A549 (cell line): ENCODE data around the gene BAG3. TPM values are rescaled to one million over a fixed set of nuclear protein-coding genes. Genes with fewer than 3 reads are reported as not detected.

Source experiments
- ATAC-seq, 2 experiments: fragments of 200-7000 bp in 1 of 2; fragments of >200 bp in 1 of 2; cut with Nextera tagmentation in 1 of 2; cut with Tn5 transposase in 1 of 2; 3 replicates each; pipeline versions ENCODE4 v1.8.0 to v1.9.1; 2018 to 2020; ENCODE audit warnings: mild to moderate bottlenecking in 1 of 2, moderate library complexity in 1 of 2
- CTCF ChIA-PET: fragments of 300-600 bp; sonication (Branson Sonifier 250); formaldehyde crosslinking; extraction: SDS; loops from one replicate; lab custom pipeline; 2021; ENCODE audit warnings: antibody characterized with exemption, inconsistent platforms; lab: Yijun Ruan, JAX
- POLR2A ChIA-PET: fragments of 350-600 bp; formaldehyde crosslinking; extraction: SDS; loops from one replicate; lab custom pipeline; 2021; ENCODE audit warnings: antibody characterized with exemption, inconsistent platforms; lab: Yijun Ruan, JAX
- DNase-seq, 2 experiments: peaks; one replicate each; pipeline versions ENCODE4 v3.0.0 to v3.0.0-alpha.2; 2011 to 2016; ENCODE audit warnings: low read depth in 1 of 2, low spot score in 1 of 2
- FAIRE-seq: peaks from 2 replicates; lab custom pipeline; 2011; peaks lifted over from hg19 to GRCh38; lab: Jason Lieb, UNC
- H3K27ac ChIP-seq, 2 experiments: fragments of >200 bp; sonication (Bioruptor Twin); formaldehyde crosslinking; 3 replicates each; pipeline ENCODE4 v1.5.1; 2016 to 2017
- H3K4me1 ChIP-seq: fragments of >200 bp; sonication (Bioruptor Twin); formaldehyde crosslinking; 3 replicates; pipeline ENCODE4 v1.6.1; 2016
- H3K4me2 ChIP-seq: fragments of >200 bp; sonication (Bioruptor Twin); formaldehyde crosslinking; 3 replicates; pipeline ENCODE4 v1.6.1; 2016
- H3K4me3 ChIP-seq: fragments of >200 bp; sonication (Bioruptor Twin); formaldehyde crosslinking; 3 replicates; pipeline ENCODE4 v1.5.1; 2016
- H3K9me3 ChIP-seq: fragments of >200 bp; sonication (Bioruptor Twin); formaldehyde crosslinking; 3 replicates; pipeline ENCODE4 v1.6.1; 2016
- BHLHE40 ChIP-seq: IDR thresholded peaks from 2 replicates; pipeline ENCODE4 v1.6.1; 2012; ENCODE audit warnings: low read depth, low read length, inconsistent platforms
- CEBPB ChIP-seq, 2 experiments: fragments of >200 bp in 1 of 2; sonication (Bioruptor Twin) in 1 of 2; formaldehyde crosslinking in 1 of 2; IDR thresholded peaks; 2 replicates each; pipeline ENCODE4 v1.6.1; 2012 to 2016
- CHD4 ChIP-seq: fragments of 200-600 bp; sonication (generic); IDR thresholded peaks from 2 replicates; pipeline ENCODE4 v1.6.1; 2016; ENCODE audit warnings: antibody characterized with exemption, mild to moderate bottlenecking, borderline replicate concordance
- CTCF ChIP-seq: fragments of >200 bp; sonication (Bioruptor Twin); formaldehyde crosslinking; IDR thresholded peaks from 3 replicates; pipeline ENCODE4 v1.5.1; 2016
- FOSL2 ChIP-seq, 2 experiments: fragments of 450-650 bp in 1 of 2; fragments of >200 bp in 1 of 2; sonication (Bioruptor Twin) in 1 of 2; formaldehyde crosslinking; IDR thresholded peaks; 2 replicates each; pipeline versions ENCODE4 v1.5.0 to v1.6.1; 2016 to 2020; ENCODE audit warnings: mild to moderate bottlenecking in 1 of 2, moderate library complexity in 1 of 2
- GATA3 ChIP-seq: IDR thresholded peaks from 2 replicates; pipeline ENCODE4 v1.6.1; 2012; ENCODE audit warnings: borderline replicate concordance
- HMGXB4 ChIP-seq: fragments of 250-450 bp; sonication (Bioruptor Pico); IDR thresholded peaks from 2 replicates; pipeline ENCODE4 v1.5.0; 2021; ENCODE audit warnings: mild to moderate bottlenecking, moderate library complexity, borderline replicate concordance
- HOXB5 ChIP-seq: fragments of 250-450 bp; sonication (Bioruptor Pico); IDR thresholded peaks from 2 replicates; pipeline ENCODE4 v1.5.0; 2020; ENCODE audit warnings: mild to moderate bottlenecking, moderate library complexity
- JUN ChIP-seq, 2 experiments: fragments of >200 bp; sonication (Bioruptor Twin); formaldehyde crosslinking; IDR thresholded peaks; 2 replicates in 1 of 2; 3 replicates in 1 of 2; pipeline ENCODE4 v1.6.1; 2016 to 2017
- JUNB ChIP-seq: fragments of >200 bp; sonication (Bioruptor Twin); formaldehyde crosslinking; IDR thresholded peaks from 2 replicates; pipeline ENCODE4 v1.6.1; 2016
- KDM1A ChIP-seq: fragments of 200-600 bp; sonication (generic); IDR thresholded peaks from 2 replicates; pipeline ENCODE4 v1.6.1; 2016; ENCODE audit warnings: low read depth, mild to moderate bottlenecking
- MAX ChIP-seq: IDR thresholded peaks from 2 replicates; pipeline ENCODE4 v1.6.1; 2012
- MAZ ChIP-seq: fragments of 150-350 bp; IDR thresholded peaks from 2 replicates; pipeline ENCODE4 v1.6.1; 2014; ENCODE audit warnings: antibody characterized with exemption, low read depth, low read length, borderline replicate concordance
- PHF8 ChIP-seq: fragments of 200-600 bp; sonication (generic); IDR thresholded peaks from 2 replicates; pipeline ENCODE4 v1.6.1; 2016; ENCODE audit warnings: low read depth, mild to moderate bottlenecking, antibody characterized with exemption, moderate library complexity, borderline replicate concordance
- POLR2A ChIP-seq: IDR thresholded peaks from 2 replicates; pipeline ENCODE4 v1.6.1; 2012; ENCODE audit warnings: mild to moderate bottlenecking, low read length
- POLR2AphosphoS2 ChIP-seq: conservative IDR thresholded peaks from 2 replicates; pipeline ENCODE4 v1.6.1; 2012; ENCODE audit warnings: low read length, improper control_type of control experiment, inconsistent platforms
- RAD21 ChIP-seq, 2 experiments: fragments of >200 bp in 1 of 2; sonication (Bioruptor Twin) in 1 of 2; formaldehyde crosslinking in 1 of 2; IDR thresholded peaks in 1 of 2; conservative IDR thresholded peaks in 1 of 2; 2 replicates in 1 of 2; 3 replicates in 1 of 2; pipeline ENCODE4 v1.6.1; 2012 to 2018; ENCODE audit warnings: inconsistent platforms in 1 of 2
- REST ChIP-seq: fragments of 200-600 bp; sonication (generic); IDR thresholded peaks from 2 replicates; pipeline ENCODE4 v1.6.1; 2016; ENCODE audit warnings: antibody characterized with exemption, mild to moderate bottlenecking, moderate library complexity
- RFX5 ChIP-seq: fragments of 450-650 bp; IDR thresholded peaks from 2 replicates; pipeline ENCODE4 v1.7.1; 2014; ENCODE audit warnings: antibody characterized with exemption, mild to moderate bottlenecking, moderate library complexity
- SMC3 ChIP-seq: fragments of >200 bp; sonication (Bioruptor Twin); formaldehyde crosslinking; IDR thresholded peaks from 3 replicates; pipeline ENCODE4 v1.6.1; 2018; ENCODE audit warnings: inconsistent platforms
- SREBF2 ChIP-seq: fragments of 450-650 bp; IDR thresholded peaks from 2 replicates; pipeline ENCODE4 v1.6.1; 2014; ENCODE audit warnings: mild to moderate bottlenecking, moderate library complexity
- TP53 ChIP-seq: fragments of 250-450 bp; sonication (Bioruptor Pico); IDR thresholded peaks from 2 replicates; pipeline ENCODE4 v1.5.0; 2021; ENCODE audit warnings: mild to moderate bottlenecking, moderate library complexity
- WGBS: methylation state at CpG from one replicate; pipeline ENCODE4 v1.1.6; 2017; ENCODE audit errors: missing lambda C conversion rate; 5-methylcytosine and 5-hydroxymethylcytosine counted together
- polyA plus RNA-seq, 4 experiments: library from polyadenylated mRNA; depleted of rRNA in 3 of 4; stranded (reverse); fragments of >200 nt; fragmentation: RNase III in 1 of 4; extraction: RNeasy Plus Mini Kit Qiagen cat#74134 plus additional on column Dnase treatment in 1 of 4; gene quantifications; 2 replicates in 3 of 4; 3 replicates in 1 of 4; pipeline ENCODE4 v1.2.3, GENCODE V29; 2011 to 2017

BAG3 gene
- polyA plus RNA-seq, 2 of the 4 experiments (the other 2 are of a cell fraction), result 10.7 to 58.4 TPM

- Histone ChIP-seq H3K9me3 (no peaks in the 10 kb centered on the region), H3K27ac (peak overlapping the region; percentile 88 to 93), H3K4me3 (0 out of 3 replicates have a peak overlapping the region, but pooled peaks have one; percentile 14), H3K4me2 (peak overlapping the region; percentile 82), H3K4me1 (peaks cover 70% of the 10 kb centered on the region)
- ChIA-PET POLR2A (interaction anchor here (1.2 to 2.7 kb wide), 4 partner anchors 12 to 46 kb away, joined by 3 to 17 read pairs (median 8); partner anchors contain the start of genes BAG3 and INPP5F), CTCF (interaction anchor here (0.9 to 2.1 kb wide), 7 partner anchors 8 to 481 kb away, joined by 3 to 12 read pairs (median 4); no protein-coding TSS in a partner anchor)
- TF ChIP-seq GATA3, result peak; percentile 20; the same call in 1 of the 2 replicates
- TF ChIP-seq TP53 (CRISPR knock-in tag), result no peak
- TF ChIP-seq CEBPB (IDR thresholded peaks at IDR 0.05), result peak in 1 of 2 experiments; percentile 7; a peak in 2 of 4 replicates
- TF ChIP-seq HOXB5 (CRISPR knock-in tag), result no peak
- TF ChIP-seq JUN (IDR thresholded peaks at IDR 0.05), result peak in 1 of 2 experiments; percentile 47; a peak in 1 of 5 replicates
- TF ChIP-seq RFX5, result no peak
- 0 out of 2 replicates have a peak, but pooled peaks have one; percentile 26 for TF ChIP-seq JUNB
- TF ChIP-seq MAZ, result no peak
- no peak for TF ChIP-seq FOSL2 (IDR thresholded peaks at IDR 0.05)
- TF ChIP-seq FOSL2 (CRISPR knock-in tag; IDR thresholded peaks at IDR 0.05), result peak; percentile 60
- no peak for TF ChIP-seq POLR2AphosphoS2
- no peak for TF ChIP-seq BHLHE40
- TF ChIP-seq KDM1A, result no peak
- TF ChIP-seq SREBF2, result no peak
- DNase-seq, result peak; percentile 70 to 84
- ATAC-seq, result peak; percentile 45 to 66
- FAIRE-seq, result peak; percentile 56
- 10% methylated on average over 4 of the region's 4 CpGs for WGBS
Measured at GRCh38 chr10:119680050-119680449, 28.9 kb downstream of the BAG3 start.

- ATAC-seq (peak; percentile 44 to 63; a peak in 5 of 6 replicates), FAIRE-seq (no peak)
- TF ChIP-seq MAX (peak; percentile 12; the same call in 1 of the 2 replicates), RFX5 (no peak), SREBF2 (no peak), REST (no peak)
- TF ChIP-seq, all 56 proteins: peak for 1
- H3K9me3 ChIP-seq, result no peaks in the 10 kb centered on the region
- peak overlapping the region; percentile 82 for H3K4me2 ChIP-seq
- DNase-seq, result peak in 1 of 2 experiments; percentile 58
- 0 out of 3 replicates have a peak overlapping the region, but pooled peaks have one; percentile 14 for H3K4me3 ChIP-seq
- 20% methylated on average over 9 of the region's 9 CpGs for WGBS
- POLR2A ChIA-PET, result interaction anchor here (1.2 to 2.7 kb wide), 4 partner anchors 13 to 45 kb away, joined by 3 to 17 read pairs (median 8); partner anchors contain the start of genes BAG3 and INPP5F
- peaks cover 64% of the 10 kb centered on the region for H3K4me1 ChIP-seq
- CTCF ChIA-PET, result interaction anchor here (0.7 to 2.1 kb wide), 8 partner anchors 9 to 481 kb away, joined by 3 to 12 read pairs (median 4); no protein-coding TSS in a partner anchor
- peak overlapping the region; percentile 88 to 93 for H3K27ac ChIP-seq
Measured at GRCh38 chr10:119680650-119681081, 29.5 kb downstream of the BAG3 start.

- ChIA-PET POLR2A (interaction anchor here (1.5 kb wide), 1 partner anchor 39 kb away, joined by 3 read pairs; the partner anchor contains the start of gene INPP5F), CTCF (interaction anchor here (0.6 to 5.7 kb wide), 58 partner anchors 10 to 594 kb away, joined by 3 to 66 read pairs (median 4); partner anchors contain the start of genes INPP5F, MCMBP and SEC23IP)
- peak overlapping the region; percentile 4; the same call in 1 of the 3 replicates for H3K4me2 ChIP-seq
- no peaks in the 10 kb centered on the region for H3K9me3 ChIP-seq
- whole genome bisulfite sequencing, result 46% methylated on average over 24 of the region's 24 CpGs
- peaks cover 13% of the 10 kb centered on the region for H3K4me1 ChIP-seq
- H3K4me3 ChIP-seq, result no peak overlapping the region
- peak; percentile 81 for DNase-seq
- no peak for FAIRE-seq
- H3K27ac ChIP-seq, result peak overlapping the region in 1 of 2 experiments; percentile 42; a peak in 1 of 6 replicates
- peak; percentile 82 to 90 for ATAC-seq
- no peak for TF ChIP-seq HMGXB4 (CRISPR knock-in tag)
- peak; percentile 92 for TF ChIP-seq CTCF
- TF ChIP-seq FOSL2 (IDR thresholded peaks at IDR 0.05), result no peak
- peak; percentile 78 for TF ChIP-seq FOSL2 (CRISPR knock-in tag; IDR thresholded peaks at IDR 0.05)
- TF ChIP-seq SMC3, result peak; percentile 77
- no peak for TF ChIP-seq CEBPB (IDR thresholded peaks at IDR 0.05)
- no peak for TF ChIP-seq TP53 (CRISPR knock-in tag)
- TF ChIP-seq RAD21 (conservative IDR thresholded peaks at IDR 0.05 in 1 of 2, IDR thresholded peaks at IDR 0.05 in 1 of 2), result peak; percentile 90 to 93
- TF ChIP-seq CHD4, result no peak
- no peak for TF ChIP-seq POLR2A
- no peak for TF ChIP-seq PHF8
Measured at GRCh38 chr10:119686465-119687191, 35.4 kb downstream of the BAG3 start.
